ENCODE results near the gene DAPK1.

DNA sequence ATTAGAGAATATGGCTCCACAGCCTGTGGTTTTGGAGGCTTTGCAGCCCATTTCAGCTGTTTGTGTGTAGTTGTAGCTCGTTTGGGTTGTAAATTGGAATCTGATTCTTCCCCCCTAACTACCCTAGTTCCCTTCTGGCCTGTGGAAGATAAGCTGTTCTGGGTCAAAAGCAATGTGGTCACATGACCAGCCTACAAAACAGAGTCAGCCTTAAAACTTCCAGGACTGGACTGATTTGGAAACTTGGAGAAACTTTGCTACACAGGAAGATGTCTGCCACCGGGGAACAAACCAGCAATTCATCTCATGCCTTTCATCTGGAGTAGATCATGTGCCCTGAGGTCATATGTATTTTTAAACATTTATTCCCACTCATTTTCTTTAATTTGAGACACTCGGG, 83.8 kb downstream of the DAPK1 start:
- TF ChIP-seq POLR2A (IDR thresholded peaks at IDR 0.05; ENCODE audit: low read depth, low read length) (no peak), POLR2AphosphoS5 (IDR thresholded peaks at IDR 0.05; ENCODE audit: low read depth, low read length) (no peak)

Data from GM12891 (cell line).